ENCODE measurements around the gene LENG1.
A peak's percentile ranks its signal among the peaks of the same experiment; 100 is the strongest.
"Not testable (repeated sequence)": the region's sequence is repeated elsewhere in the genome, so short reads cannot be mapped to it uniquely, and the experiment has no call there.

The LENG1 gene

DNA sequence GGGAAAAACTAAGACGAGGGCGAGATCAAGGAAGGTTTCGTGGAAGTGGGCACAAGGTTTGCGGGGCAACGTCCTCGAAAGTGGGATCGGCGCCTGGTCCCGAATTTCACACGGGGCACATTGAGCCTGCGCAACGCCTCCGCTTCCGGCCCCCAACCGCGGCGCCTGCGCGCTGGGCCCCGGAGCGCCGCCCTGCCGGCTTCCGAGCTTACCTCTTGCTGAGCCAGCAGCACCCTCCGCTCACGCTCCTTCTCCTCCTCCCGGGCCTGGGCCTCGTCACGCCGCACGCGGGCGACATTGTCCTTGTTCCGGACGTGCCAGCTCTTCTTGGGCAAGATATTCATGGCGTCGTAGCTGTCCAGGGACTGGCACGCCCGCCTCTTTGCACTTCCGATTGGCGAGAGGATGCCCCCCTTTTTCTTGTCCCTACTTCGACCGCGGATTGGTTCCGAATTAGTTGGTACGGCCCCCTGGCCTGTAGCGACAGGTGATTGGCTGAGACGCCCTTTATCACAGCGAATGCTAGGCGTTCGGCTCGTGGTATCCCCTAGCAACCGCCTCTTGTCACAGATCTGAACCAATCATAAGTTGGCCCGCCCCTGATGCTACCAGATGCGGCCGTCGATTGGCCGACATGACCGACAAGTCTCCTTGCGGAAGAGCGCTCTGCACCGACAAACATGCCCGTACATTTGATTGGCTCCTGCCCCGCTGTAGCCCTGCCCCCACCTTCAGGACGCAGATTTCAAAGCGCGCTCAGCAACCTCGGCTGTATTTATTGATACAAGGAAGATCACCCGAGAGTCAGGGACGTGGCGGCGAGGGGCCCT, at the start of gene LENG1:
TSS of gene LENG1 (minus strand) at position 370 of the 830 bp plus-strand sequence. CDS start at position 344, 26 bp downstream.
- peak; percentile 92 to 100 (median 99) for DNase-seq

DNA sequence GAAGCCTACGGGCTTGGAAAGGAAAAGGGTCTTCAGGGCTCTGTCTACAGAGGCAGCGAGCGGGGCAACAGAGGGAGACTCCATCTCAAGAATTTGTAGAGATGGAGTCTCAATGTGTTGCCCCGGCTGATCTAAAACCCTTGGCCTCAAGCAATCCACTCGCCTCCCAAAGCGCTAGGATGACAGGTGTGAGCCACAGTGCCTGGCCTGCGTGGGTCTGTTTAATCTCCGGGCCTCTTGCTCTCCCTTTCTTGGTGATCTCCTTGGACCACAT, 49.2 kb upstream of the LENG1 start:
- DNase-seq, result no peak

DNA sequence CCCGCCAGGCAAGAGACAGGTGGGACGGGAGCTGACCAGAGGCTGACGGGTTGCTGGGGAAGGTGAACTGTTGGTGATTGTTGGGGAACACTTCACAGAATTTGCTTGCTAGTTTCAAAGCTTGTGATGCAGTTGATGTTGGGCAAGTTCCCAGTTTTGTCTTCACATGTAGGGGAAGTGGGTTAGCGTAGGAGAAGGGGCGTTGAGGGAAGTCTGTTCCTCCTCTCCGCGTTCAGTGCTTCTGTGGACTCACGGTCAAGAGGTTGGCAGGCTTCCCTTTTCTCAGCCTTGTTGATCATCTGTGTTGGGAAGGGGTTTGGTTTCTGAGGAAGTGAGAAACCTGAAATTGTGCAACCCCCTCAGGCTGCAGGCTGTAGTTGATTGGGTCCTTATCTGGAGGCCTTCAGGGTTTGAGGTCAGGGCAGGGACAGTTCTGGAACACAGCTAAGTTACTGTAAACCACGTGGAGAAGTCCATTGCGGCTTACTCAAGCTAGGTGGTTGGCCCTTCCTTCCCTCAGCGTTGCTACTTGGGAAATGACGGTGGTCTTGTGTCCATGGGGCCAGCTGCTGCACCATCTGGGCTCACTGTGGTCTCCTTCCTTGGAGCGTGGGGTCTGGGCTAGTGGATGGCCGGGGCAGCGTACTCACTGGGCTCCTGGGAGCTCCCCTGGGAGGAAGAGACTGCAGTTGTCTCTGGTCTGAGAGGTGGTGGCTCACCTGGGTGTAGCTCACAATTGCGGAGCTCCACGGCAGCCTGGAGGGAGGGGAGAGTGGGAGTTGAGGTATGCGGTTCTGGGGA, 48.7 kb upstream of the LENG1 start:
- DNase-seq, result peak in 36 of 56 donors; percentile 7 to 74 (median 38)

DNA sequence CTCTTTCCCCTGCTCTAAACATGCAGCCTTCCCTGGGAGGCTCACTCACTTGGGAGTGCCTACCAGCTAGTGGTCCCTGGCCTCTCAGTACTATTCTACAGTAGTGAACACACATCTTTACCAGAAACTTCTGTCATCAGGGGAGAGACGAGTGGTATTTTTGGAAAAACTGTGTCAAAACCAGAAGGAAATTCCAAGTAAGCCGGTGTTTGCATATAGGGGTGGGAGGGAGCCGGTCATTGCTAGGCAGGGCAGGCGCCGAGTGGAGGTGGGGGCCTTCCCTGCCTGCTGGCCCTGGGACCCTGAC, 48.1 kb upstream of the LENG1 start:
- DNase-seq, result no peak

DNA sequence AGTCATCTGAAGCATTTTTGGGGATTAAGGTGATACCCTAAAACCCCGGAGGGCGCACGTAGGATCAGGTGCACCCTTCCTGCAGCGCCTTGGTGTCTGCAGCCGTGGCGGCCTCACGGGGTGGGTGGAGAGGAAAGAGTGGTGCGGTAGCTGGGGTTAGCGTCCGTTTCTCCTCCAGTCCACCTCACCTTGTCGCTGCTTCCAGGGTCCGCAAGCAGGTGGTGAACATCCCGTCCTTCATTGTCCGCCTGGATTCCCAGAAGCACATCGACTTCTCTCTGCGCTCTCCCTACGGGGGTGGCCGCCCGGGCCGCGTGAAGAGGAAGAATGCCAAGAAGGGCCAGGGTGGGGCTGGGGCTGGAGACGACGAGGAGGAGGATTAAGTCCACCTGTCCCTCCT, 47.7 kb upstream of the LENG1 start:
- not testable (repeated sequence) for DNase-seq

DNA sequence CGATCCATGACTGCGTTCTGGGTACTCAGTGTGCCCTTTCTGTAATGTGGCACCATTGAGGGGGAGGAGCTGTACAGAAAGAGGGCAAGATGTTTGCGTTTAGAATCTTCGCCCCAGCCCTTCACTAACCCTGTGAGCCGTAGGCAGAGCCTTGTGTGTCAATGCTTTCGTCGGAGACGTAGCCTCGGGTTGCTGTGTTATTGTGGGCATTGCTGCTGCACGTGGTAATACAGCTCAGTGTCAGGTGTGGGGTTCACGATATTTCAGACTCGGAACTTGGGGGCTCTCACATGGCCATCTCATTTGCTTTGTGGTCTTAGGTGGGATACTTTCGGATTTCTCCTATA, 47.3 kb upstream of the LENG1 start:
- no peak for DNase-seq

DNA sequence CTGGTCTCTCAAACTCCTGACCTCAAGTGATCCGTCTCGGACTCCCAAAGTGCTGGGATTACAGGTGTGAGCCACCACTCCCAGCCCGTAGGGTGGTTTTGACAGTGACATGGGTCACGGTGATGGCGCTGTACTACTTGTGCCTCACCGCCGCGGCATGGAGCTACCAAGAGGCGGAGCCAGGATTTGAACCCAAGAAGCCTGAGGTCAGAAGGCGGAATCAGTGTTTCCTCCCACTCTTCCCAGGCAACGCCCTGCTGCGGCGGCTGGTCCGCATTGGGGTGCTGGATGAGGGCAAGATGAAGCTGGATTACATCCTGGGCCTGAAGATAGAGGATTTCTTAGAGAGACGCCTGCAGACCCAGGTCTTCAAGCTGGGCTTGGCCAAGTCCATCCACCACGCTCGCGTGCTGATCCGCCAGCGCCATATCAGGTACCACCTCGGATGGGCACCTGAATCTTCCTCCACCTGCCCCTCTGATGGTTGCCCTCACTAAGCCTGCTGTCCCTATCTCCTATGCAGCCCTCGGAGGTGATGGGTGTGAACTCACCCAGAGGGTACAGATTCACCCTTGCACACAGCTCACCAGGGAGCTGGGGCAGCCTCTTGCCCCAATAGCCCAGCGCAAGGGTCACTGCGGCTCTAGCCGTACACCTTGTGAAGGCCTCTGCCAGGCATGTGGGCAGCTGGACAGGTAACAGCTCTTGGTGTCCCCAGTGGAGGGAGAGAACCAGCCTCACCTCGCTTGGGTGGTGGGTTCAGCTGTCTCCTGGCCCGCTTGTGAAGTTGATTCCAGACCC, 46.7 kb upstream of the LENG1 start:
- DNase-seq, result no peak

DNA sequence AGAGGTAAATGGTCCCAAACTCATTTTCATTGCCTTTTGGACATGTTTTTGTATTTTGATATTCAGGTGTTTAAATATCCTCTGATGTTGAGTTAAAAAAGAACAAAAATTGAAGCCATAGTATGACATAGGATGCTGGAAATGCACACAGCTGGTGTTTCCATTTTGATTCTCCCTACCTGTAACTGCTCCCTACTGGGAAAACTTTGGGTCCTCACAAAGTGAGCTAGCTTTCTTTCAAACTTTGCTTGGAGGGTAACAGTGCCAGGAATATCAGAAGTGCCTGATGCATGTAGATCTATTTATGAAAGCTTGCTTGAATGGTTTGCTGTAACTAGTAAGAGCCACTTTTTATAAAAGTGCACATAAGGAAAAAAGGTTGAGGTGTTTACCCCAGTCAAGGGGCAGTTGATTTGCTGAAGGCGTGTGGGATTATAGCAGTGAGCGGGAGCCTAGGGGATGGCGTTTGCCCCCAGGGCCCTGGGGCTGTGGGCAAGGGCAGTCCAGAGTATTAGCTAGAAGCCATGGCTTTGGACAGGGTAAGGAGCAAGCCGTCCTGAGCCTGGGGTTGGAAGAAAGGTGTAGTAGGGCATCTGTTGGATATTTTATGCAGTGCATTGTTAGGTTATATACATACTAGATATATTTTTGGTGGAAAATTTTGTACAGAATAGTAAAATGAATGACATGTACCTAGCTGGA, 45.4 kb upstream of the LENG1 start:
- no peak for DNase-seq

DNA sequence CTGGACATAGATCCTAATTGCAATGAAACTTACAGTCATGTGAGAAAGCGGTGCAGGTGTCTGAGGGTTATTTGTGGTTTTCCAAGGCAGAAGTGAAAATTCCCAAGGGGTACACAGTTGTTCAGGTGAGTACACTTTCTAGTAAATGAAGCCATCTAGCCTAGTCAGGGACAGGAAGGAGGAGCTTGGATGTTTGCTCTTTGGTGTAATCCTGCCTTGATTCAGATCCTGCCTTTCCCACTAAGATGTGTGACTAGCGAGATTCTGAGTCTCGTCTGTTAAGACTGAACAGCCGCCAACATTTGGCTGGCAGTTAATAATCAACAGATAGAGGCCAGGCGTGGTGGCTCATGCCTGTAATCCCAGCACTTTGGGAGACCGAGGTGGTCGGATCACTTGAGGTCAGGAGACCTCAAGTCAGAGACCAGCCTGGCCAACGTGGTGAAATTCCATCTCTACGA, 43.7 kb upstream of the LENG1 start:
- DNase-seq, result no peak

DNA sequence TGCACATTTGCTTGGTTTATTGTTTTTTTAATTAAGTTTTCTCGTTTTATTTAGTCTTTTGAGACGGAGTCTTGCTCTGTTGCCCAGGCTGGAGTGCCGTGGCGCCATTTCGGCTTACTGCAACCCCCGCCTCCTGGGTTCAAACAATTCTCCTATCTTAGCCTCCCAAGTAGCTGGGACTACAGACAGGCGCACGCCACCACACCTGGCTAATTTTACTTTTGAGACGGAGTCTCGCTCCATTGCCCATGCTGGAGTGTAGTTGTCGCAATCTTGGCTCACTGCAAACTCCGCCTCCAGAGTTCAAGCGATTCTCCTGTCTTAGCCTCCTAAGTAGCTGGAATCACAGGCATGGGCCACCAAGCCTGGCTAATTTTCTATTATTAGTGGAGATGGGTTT, 42.5 kb upstream of the LENG1 start:
- DNase-seq, result no peak

DNA sequence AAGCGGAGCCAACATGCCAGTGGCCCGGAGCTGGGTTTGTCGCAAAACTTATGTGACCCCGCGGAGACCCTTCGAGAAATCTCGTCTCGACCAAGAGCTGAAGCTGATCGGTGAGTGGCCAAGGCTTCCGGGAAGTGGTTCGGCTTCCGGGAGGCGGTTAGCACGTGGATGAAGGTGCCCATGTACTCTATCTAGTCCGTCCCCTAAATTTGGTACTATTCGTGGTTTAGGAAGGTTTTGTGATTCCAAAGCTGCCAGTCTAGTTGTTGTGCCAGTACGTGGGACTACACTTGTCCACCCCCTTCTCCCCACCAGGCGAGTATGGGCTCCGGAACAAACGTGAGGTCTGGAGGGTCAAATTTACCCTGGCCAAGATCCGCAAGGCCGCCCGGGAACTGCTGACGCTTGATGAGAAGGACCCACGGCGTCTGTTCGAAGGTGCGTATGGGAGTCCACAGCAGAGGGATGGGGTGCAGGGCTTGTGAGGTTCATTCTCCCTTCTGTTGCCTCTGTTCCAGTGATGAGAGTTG, 41.7 kb upstream of the LENG1 start:
- no peak for DNase-seq

DNA sequence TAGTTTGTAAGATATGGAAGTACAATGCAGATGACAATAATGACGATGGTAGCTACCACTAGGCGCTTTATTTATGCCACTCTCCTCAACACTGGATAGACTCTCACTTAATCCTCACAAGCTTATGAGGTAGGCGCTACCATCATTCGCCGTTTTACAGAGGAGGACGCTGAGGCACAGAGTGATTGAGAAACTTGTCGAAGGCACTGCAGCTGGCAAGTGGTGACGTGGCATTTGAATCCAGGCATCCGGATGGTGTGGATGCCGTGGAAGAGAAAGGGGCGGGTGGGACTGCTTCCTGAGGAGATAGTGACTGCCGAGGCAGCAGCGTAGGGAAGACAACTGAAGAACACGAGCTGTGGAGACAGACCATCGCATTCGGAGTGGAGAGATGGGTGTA, 39.9 kb upstream of the LENG1 start:
- no peak for DNase-seq

DNA sequence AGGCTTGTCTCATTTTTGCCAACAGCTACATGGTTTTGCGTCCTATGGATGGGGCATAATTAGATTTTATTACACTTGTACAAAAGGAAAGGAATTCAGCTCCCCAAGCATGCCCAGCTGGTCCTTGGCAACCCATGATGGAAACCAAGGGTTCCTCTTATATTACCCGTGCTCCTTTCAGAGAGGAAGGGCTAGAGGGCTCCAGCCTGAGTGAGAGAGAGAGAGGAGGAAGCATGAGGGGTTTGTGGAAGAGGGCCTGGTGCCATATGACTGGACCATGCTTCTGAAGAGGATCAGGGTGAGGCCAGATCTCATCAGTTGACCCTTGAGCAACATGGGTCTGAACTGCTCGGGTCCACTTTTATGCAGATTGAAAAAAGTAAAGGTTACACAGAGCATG, 37.6 kb upstream of the LENG1 start:
- DNase-seq, result no peak

DNA sequence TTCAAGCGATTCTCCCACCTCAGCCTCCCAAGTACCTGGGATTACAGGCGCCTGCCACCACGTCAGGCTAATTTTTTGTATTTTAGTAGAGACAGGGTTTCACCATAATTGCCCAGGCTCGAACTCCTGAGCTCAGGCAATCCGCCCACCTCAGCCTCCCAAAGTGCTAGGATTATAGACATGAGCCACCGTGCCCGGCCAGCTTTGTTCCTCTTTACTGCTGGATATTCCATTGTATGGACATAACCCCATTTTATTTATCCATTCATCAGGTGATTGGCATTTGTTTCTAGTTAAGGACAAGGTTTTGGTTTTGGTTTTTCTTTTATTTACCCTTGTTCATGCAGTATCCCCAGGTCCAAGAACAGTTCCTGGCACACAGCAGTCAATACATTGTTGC, 37.0 kb upstream of the LENG1 start:
- no peak for DNase-seq

DNA sequence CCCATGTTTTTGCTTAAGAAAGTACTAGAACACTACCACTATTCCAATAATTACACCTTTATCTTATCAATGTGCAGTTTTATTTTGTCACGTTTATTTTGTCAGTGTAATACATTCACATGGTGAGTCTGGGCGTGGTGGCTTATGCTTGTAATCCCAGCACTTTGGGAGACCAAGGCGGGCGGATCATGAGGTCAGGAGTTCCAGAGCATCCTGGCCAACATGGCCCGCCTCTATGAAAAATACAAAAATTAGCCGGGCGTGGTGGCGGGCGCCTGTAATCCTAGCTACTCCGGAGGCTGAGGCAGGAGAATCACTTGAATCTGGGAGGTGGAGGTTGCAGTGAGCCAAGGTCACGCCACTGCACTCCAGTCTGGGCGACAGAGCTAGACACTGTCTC, 34.9 kb upstream of the LENG1 start:
- not testable (repeated sequence) for DNase-seq

DNA sequence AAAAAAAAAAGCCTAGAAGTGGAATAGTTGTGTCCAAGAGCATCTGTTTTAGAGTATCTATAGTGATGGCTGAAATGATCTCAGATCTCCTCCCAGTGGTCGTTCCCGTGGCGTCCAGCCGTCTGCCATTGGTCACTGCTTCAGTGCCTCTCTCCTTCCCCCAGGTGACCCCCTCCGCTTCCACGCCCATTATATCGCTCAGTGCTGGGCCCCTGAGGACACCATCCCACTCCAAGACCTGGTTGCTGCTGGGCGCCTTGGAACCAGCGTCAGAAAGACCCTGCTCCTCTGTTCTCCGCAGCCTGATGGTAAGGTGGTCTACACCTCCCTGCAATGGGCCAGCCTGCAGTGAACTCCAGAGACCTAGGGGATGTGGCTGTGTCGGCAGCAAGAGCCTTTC, 33.5 kb upstream of the LENG1 start:
- DNase-seq, result no peak

DNA sequence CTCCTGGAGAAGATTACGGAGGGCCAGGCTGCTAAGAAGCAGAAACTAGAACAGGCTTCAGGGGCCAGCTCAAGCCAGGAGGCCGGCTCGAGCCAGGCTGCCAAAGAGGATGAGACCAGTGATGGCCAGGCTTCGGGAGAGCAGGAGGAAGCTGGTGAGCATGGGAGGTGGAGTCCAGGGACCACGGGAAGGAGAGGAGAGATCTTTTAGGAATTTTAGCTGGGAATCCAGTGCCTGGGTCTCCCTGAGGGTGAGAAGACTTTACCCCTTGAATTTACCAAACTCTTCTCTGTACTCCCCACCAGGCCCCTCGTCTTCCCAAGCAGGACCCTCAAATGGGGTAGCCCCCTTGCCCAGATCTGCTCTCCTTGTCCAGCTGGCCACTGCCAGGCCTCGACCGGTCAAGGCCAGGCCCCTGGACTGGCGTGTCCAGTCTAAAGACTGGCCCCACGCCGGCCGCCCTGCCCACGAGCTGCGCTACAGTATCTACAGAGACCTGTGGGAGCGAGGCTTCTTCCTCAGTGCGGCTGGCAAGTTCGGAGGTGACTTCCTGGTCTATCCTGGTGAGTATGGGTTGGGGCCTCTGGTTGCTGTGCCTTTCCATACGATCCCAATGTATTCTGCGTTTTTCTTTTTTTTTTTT, 32.4 kb upstream of the LENG1 start:
- DNase-seq, result no peak

DNA sequence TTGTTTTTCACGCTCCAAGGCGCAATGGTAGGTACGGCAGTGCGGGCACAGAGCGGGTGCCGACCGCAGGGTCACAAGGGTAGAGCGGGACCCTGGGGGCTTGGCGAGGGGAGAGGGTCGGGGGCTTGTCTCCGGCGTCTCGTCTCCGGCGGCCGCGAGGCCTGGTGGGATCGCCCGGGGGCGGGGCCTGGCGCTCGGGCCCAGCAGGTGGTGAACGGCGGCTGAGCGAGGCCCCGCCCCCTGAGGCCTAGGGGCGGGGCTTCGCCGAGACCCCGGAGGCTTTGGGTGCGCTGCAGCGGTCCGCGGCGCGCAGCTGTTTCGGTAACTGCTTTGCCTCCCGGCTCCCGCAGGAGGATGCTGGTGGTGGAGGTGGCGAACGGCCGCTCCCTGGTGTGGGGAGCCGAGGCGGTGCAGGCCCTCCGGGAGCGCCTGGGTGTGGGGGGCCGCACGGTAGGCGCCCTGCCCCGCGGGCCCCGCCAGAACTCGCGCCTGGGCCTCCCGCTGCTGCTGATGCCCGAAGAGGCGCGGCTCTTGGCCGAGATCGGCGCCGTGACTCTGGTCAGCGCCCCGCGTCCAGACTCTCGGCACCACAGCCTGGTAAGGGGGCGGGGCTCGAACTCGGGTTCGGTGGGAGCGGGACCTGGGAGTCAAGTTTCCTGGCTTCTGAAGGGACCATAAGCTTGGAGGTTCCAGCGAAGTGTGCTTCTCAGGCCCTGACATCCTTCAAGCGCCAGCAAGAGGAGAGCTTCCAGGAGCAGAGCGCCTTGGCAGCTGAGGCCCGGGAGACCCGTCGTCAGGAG, 31.7 kb upstream of the LENG1 start, which contains the start of gene TSEN34:
TSS of gene TSEN34 (plus strand) at position 298 of the 800 bp plus-strand sequence. CDS start at position 355, 57 bp downstream.
- DNase-seq, result peak in 46 of 56 donors; percentile 33 to 98 (median 90)

DNA sequence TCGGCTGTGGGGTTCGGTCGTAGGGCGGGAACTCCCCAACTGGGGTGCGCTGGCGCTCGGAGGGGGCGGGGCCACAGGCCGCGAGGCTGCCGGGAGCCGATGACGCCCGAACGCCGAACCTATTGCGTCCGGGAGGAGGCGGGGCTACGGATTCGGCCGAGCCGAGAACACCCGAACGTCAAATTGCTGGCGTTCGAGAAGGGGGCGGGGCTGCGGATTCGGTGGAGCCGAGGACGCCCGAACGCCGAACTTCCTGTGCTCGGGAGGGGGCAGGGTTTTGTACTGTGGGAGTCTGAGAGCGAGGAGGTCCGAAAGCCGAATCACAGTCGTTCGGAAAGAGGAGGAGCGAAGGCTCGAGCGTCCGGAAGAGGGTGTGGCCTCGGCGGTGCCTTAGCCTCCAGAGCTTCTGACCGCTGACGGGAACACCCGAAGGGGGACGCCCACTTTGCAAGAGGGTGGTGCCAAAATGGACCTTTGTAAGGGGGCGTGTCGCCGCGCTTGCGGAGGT, 31.0 kb upstream of the LENG1 start:
- peak; percentile 96 to 100 (median 99) for DNase-seq

Measured in amygdala (tissue), 56 donors.